ENCODE data around the gene TRIM5.

GRCh38 chr11:5622802-5623201, 62.1 kb downstream of the TRIM5 start:
- TF ChIP-seq POLR2A (IDR thresholded peaks at IDR 0.05) (no peak), CTCF (IDR thresholded peaks at IDR 0.05) (no peak)

Data from adrenal gland (tissue), 5 donors.